ENCODE measurements around the gene TPD52L2.
"Not testable (repeated sequence)": the region's sequence is repeated elsewhere in the genome, so short reads cannot be mapped to it uniquely, and the experiment has no call there.

TPD52L2 gene

DNA sequence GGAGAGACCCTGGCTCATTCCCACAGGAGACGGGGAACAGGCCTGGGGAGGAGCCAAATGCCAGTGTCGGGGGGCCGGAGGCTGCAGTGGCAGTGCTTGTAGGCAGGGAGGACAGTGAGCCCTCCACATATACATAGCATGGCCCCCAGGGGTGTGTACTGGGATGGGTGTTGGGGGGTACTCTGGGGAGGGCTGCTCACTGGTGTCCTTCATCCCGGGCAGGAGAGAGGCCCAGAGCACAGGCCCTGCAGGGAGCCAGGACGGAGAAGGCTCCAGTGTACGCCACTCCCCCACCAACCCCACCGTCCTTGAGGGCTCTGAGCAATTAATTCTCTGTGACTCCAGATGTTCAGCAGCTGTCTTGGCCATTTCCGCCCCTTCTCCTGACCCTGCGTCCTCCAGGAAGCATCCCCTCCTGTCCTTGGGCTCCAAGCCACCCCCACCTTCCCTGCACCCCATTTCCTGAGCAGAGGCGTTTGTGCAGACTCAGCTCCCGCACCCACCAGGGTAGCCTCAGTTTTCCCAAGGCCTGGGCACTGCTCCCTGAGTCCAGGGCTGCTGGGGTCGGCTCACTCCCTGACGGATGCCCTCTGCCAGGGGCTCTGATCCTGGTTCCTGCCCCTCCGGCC lies 7.2 kb upstream of the TPD52L2 start:
- DNase-seq: no peak

DNA sequence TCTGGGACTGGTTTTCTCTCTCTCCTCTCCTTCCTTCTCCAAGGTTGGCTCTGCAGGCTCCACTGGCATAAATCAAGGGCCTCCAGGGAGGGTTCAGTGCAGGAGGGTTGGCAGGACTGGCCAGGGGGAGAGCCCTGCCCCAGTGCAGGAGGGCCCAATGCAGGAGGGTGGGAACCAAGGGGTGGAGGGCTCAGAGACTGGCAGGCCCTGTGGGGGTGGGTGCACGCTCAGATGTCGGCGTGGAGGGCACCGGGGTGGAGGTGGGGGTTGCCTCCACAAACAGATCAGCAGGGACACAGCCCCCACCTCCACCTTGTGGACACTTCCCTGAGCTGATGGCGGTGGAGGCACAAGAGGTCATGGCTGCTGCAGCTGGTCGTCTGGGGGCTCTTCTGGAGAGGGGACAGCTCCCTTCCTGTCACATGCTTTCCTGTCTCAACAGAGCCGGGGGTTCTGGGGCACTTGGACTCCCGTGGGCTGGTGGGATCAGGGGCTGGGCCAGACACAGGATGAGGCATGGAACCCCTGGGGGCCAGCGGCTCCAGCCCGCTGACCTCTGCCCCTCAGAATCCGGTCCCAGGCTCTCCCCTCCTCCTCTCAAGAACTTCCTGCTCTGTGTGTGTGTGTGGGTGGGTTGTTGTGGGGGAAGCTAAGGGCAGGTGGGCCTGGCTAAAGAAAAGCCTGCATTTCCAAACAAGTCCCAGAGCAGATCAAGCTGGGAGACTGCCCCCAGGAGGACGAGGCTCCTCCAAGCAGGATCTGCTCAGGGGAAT lies 6.5 kb upstream of the TPD52L2 start:
- DNase-seq: no peak

DNA sequence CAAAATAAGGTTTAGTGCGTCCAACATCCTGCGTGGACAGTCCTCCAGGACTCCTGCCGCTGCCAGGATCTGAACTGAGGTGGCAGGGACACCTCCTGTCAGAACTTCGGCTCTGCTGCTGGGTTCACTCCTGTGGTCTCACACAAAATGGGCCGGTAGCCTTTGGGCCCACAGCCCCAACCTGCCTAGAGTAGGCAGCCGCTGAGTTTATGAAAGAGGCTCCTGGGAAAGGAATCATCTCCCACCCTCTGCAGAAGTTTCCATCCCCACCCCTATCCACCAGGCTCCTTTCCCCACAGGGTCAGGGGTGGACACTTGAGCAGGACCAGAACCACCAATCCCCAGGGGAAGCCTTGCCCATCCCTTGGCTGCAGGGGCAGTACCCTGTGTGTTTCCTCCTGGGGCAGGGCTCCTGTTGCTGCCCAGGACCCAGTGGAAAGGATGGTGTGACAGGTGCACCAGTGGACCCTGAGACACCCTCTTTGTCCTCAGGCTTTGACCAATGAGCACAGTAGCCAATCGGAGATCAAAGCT lies 5.8 kb upstream of the TPD52L2 start:
- no peak for DNase-seq

DNA sequence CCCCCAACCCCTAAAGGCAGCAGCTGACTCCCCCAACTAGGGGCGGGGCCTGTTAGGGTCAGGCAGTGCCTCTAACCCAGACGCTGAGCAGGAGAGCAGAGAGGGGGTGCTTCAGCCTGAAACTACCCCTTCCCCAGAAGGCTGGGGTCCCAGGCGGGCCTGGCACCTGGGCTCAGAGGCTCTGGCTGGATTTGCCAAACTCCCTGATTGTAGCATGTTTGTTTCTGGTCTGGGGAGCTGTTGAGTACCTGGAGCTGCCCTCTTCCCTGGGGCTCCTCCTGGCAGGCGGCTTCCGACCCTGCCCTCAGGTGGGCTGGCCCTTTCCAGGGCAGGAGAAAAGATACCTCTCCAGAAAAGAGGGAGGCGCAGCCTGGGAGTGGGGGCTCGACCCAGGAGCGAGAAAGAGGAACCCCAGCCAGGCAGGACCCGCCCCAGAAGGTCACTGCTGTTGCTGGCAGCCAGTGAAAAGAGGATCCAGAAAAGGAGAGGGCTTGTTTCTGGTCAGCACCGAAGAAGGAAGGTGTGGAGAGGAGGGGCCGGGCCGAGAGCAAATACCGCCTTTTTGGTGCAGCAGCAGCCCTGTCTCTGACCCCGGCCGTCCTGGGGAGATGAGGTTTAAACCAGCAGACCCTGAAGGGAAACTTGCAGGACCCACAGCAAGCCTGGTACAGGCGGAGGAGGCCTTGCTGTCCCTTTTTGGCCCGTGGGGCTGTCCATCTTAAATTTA lies 4.6 kb upstream of the TPD52L2 start:
- DNase-seq: peak; percentile 55

DNA sequence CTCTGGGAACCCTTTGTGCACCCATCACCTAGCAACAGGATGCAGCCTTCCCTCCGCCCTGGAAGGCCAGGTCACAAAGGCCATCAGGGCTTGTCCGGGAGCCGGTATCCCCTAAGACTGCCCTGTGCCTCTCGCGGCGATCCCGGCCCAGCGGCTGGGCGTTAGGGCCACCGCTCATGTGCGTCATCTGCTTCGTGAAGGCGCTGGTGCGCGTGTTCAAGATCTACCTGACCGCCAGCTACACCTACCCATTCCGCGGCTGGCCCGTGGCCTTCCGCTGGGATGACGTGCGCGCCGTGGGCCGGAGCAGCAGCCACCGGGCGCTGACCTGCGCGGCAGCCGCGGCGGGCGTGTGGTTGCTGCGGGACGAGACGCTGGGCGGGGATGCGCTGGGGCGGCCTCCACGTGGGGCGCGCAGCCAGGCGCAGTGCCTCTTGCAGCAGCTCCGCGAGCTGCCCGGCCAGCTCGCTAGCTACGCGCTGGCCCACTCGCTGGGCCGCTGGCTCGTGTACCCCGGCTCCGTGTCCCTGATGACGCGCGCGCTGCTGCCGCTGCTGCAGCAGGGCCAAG lies 3.6 kb upstream of the TPD52L2 start, which contains the start of gene ABHD16B:
Gene ABHD16B (plus strand): TSS at position 134 of the 570 bp plus-strand sequence. CDS start 43 bp downstream, at position 177.
- DNase-seq: no peak

DNA sequence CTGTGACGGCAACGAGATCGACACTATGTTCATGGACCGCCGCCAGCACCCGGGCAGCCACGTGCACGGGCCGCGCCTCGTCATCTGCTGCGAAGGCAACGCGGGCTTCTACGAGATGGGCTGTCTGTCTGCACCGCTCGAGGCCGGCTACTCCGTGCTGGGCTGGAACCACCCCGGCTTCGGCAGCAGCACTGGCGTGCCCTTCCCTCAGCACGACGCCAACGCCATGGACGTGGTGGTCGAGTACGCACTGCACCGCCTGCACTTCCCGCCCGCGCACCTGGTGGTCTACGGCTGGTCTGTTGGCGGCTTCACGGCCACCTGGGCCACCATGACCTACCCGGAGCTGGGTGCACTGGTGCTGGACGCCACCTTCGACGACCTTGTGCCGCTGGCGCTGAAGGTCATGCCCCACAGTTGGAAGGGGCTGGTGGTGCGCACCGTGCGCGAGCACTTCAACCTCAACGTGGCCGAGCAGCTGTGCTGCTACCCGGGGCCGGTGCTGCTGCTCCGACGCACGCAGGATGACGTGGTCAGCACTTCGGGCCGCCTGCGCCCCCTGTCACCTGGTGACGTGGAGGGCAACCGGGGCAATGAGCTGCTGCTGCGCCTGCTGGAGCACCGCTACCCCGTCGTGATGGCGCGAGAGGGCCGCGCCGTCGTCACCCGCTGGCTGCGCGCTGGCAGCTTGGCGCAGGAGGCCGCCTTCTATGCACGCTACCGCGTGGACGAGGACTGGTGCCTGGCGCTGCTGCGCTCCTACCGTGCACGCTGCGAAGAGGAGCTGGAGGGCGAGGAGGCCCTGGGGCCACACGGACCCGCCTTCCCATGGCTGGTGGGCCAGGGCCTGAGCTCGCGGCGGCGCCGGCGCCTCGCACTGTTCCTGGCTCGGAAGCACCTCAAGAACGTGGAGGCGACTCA lies 2.8 kb upstream of the TPD52L2 start:
- no peak for DNase-seq

DNA sequence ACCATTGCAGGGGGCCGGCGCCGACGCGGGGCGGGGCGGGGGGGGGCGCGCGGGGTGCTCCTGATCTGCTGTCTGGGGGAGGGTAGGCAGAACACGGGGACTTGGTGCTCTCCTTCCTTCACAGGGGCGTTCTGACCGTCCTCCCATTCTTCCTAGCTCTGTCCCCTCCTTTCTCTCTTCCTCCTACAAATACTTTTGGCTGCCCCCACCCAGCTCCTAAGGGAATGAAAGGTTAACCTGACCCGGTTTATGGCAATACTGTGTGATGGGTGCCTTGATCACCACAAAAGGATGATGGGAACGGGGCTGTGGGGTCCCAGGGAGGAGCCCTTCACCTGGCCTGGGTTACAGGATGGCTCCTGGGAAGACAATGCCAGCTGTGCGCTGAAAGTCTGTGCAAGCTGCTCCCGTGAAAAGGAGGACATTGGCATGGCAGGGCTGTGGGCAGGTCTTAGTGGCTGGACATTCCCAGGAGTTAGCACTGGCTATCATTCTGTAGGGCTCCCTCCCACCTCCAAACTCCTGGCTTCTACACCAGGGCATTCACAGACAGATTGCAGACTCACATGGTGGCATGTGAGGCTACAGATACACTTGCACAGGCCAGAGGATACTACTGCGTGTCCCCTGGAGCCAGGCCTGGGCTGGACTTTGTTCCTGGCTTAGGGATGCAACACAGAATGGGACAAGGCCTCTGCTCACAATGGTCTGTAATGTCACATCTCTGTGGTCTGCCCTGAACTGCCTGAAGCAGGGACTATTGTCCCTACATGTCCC lies 1.9 kb upstream of the TPD52L2 start:
- DNase-seq: no peak

DNA sequence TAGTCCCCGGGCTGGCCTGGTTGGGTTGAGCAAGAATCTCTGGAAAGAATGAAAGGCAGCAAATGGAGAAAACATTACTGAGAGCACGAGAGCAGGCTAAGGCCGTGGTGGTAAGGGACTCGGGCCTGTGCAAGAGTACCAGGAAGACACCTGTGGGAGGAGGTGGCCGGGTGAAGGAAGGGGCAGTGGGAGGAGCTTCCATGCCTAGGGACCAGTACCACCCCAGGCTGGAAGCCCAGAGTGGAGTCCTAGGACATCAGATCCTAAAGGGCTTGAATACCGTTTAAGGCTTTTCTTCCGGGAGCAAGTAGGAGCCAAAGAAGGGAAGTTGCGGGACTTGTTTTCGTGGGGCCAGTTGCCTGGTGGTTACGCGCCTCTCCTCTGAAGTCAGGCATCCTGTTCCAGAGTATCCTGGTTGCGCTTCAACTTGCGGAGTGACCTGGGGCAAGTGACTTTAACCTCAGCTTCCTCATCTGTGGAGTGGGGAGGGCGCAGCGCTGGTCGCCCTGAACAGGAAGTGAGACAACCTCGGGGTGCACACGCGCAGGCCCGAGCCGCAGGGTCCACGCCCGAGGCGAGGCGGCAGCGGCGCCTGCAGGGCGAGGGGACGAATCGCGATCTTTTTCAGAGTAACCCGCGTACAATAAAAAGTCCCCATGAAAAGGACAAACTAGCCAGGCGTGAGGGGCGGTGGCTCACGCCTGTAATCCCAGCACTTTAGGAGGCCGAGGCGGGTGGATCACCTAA lies 1.1 kb upstream of the TPD52L2 start:
- DNase-seq: peak; percentile 97

DNA sequence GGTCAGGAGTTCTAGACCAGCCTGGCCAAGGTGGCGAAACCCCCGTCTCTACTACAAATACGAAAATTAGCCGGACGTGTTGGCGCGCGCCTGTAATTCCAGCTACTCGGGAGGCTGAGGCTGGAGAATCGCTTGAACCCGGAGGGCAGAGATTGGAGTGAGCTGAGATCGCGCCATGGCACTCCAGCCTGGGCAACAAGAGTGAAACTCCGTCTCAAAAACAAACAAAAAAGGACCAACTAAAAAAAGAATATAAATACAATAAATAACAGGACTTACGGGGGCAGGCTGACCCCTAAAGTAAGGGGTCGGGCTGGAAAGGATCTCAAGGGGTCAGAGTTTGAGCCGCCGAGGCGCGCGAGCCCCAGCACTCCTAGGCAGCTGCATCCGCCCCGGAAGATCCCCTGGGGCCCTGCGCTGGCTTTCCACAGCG lies 509 bp upstream of the TPD52L2 start:
- no peak for DNase-seq

DNA sequence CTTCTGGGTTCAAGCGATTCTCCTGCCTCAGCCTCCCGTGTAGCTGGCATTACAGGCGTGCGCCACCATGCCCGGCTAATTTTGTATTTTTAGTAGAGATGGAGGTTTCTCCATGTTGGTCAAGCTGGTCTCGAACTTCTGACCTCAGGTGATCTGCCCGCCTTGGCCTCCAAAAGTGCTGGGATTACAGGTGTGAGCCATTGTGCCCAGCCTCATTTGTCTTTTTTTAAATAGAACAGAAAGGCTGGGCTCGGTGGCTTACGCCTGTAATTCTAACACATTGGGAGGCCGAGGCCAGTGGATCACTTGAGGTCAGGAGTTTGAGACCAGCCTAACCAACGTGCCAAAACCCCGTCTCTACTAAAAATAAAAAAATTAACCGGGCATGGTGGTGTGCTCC lies 2.0 kb downstream of the TPD52L2 start:
- not testable (repeated sequence) for DNase-seq

DNA sequence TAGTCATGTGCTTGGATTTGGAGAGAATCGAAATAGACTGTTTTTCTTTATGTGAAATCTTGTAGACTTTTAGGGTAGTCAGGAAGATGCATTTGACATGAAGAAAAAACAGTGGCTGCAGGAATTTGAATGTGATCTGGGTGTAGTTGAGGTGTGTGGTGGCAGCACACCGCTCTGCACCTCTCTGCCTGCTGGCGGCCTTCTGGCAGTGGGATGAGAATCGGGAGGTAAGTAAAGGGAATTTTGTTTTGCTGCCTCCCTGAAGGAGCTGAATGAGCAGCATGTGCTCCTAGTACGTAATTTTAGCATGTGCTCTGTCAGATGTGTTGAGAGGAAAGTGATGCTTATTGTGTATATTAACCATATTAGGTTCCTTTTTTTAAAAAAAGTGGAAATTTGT lies 3.2 kb downstream of the TPD52L2 start:
- DNase-seq: no peak

DNA sequence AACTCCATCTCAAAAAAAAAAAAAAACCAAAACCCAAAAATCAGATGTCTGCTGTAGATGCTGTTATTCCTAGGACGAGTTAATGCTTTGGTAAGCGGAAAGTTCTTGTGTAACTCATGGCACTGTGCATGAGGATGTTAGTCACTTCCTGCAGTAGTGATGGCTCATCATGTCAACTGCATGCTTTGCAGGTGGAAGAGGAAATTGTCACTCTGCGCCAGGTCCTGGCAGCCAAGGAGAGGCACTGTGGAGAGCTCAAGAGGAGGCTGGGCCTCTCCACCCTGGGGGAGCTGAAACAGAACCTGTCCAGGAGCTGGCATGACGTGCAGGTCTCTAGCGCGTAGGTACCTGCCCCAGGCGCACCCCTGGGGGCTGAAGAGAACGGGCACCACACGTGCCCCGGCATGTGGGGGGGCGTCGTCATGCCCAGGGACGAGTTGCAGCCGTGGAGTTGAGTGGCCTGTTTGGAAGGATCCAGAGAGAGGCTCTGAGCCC lies 8.5 kb downstream of the TPD52L2 start:
- peak; percentile 94 for DNase-seq

DNA sequence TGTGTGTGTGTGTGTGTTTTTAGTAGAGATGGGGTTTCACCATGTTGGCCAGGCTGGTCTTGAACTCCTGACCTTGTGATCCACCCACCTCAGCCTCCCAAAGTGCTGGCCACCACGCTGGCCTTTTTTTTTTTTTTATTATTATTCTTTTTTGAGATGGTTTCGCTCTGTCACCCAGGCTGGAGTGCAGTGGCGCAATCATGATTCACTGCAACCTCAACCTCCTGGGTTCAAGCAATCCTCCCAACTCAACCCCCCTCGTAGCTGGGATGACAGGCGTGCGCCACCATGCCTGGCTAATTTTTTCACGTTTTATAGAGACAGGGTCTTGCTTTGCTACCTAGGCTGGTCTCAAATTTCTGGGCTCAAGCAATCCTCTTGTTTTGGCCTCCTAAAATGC lies 9.2 kb downstream of the TPD52L2 start:
- DNase-seq: peak; percentile 82

DNA sequence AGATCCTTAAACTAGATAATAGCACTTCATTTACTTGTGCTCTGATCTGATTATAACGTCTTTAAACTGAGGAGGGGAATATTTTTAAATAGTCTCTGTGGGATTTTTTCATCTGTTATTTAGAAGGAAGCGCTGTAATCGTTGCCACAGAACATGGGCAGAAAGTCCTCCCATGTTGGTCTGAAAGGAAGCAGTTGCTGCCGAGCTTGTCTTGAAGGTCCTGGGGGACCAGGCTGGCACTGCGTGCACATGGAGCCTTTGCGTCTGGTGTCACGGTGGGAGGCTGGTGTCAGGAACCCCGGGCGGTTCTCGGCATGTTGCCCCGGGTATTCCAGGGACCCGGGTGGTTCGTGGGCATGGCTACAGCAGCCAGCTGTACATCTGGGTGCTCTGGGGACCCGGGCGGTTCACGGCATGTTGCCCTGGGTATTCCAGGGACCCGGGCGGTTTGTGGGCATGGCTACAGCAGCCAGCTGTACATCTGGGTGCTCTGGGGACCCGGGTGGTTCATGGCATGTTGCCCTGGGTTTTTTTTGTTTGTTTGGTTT lies 11.5 kb downstream of the TPD52L2 start:
- DNase-seq: no peak

DNA sequence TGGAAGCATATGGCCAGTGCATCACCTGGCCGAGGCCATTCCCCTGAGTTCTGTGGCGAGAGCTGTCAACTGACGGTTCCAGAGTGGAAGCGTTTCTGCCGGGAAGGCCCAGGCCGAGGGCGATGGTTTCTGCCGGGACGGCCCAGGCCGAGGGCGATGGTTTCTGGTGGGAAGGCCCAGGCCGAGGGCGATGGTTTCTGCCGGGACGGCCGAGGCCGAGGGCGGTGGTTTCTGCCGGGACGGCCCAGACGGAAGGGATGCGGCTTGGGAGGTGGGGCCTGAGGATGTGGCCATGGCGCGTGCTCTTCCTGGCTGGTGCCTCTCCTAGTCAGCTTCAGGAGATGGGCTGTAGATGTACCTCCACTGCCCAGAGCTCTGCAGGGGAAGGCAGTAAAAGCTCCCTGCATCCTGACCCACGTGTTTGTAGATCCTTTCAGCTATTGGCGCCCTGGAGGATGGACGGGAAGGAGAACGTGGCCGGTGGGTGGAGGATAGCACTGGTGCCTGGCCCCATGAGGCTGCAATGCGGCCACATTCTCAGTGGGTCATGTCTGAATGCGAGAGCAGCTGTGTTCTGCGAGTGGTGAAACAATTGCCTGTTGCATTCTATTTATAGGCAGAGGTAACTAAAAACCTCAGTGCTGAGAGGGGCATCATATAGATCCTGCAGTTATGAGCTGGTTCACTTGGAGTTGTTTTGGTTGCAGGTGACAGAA lies 12.8 kb downstream of the TPD52L2 start:
- DNase-seq: no peak

DNA sequence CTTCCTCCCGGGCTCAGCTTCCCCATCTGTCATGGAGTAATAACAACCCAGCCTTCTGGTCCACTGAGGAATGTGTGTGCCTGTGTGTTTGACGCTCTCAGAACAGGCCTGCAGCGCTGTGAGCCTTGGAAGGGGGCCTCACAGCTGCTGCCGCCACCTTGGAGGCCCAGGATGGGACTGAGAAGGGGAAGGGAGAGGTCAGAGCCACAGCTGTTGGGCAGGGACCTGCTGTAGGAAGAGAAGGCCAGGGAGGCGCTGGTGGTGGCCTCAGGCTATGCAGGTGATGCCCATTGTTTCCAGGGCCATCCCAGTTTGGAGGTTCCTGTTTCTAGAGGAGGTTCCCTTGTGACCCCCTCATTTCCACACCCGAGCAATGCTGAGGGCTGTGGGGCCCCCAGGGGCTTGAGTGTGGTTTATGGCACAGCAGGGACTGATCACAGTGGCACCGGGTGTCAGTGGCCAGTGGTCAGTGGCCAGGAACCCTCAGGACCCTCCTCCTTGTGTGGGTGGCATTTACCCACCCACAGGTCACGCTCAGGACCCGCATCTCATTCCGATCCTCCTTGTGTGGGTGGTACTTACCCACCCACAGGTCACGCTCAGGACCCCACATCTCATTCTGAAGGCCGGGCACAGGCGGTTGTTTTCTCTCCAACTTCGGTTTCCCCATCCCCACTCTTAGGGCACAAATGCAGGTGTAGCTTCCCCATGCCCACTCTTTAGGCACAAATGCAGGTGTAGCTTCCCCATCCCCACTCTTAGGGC lies 14.0 kb downstream of the TPD52L2 start:
- no peak for DNase-seq

DNA sequence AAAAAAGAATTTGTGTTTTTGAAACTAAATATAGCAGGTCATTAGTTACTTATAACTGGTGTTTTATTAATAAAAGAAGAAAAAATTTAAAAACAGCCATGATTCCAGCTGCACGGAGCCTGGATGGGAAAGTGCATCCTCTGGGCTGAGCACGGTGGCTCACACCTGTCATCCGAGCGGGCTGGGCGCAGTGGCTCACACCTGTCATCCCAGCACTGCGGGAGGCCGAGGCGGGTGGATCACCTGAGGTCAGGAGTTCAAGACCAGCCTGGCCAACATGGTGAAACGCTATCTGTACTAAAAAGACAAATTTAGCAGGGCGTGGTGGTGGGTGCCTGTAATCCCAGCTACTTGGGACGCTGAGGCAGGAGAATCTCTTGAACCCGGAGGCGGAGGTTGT lies 15.8 kb downstream of the TPD52L2 start:
- DNase-seq: not testable (repeated sequence)

DNA sequence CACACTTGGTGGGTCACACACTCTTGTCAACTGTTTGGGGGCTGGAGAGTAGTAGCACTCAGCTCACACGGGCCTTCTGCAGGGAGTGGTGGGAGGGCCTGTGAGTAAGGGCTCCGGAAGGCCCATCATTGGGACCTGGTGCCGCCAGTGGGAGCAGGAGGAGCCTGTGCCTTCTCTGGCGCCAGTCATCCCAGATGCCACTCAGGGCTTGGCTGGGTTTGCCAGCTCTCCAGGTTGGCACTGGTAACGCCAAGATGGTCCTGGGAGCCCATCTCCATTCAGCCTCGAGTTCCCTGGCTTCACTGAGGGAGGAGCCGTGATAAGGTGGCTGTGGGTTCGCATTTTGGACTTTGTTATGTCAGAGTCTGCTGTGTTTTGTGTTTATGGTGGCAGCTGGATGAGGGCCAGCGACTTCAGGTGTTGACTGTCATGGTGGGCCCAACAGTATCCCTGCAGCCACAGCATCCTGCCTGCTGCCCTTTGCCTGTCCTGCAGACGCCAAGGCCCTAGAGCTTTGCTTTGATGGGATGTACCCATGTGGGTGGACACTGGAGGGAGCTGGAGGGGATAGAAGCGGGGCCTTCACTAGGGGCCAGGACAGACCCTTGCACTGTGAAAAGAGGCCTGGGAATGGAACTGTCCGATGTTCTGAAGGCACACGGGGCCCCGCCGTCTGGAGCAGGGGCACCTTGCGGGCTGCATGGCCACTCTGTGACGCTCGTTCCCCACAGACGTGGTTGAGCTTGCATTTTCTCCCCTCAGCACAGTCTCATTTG lies 16.6 kb downstream of the TPD52L2 start:
- DNase-seq: no peak

Data from suppressor macrophage treated with lipopolysaccharide for 4 hours (primary cell).